HCT116 (cell line): ENCODE measurements around the gene C10orf143. TPM values are rescaled to one million over a fixed set of nuclear protein-coding genes. Genes with fewer than 3 reads are reported as not detected.

ENCODE experiments used
- ATAC-seq: fragments of 200-7000 bp; cut with Tn5 transposase; 2 replicates; pipeline ENCODE4 v1.9.1; 2020; ENCODE audit warnings: mild to moderate bottlenecking, moderate library complexity
- BruUV-seq: library from RNA; stranded (reverse); fragments of 400-500 nt; replicated peaks from 2 replicates; lab custom pipeline; 2021; lab: Mats Ljungman, UMichigan
- CTCF ChIA-PET: fragments of 300-600 bp; sonication (Branson Sonifier 250); formaldehyde crosslinking; loops from one replicate; lab custom pipeline; 2021; ENCODE audit warnings: antibody characterized with exemption; lab: Charles Lee
- POLR2A ChIA-PET: fragments of 300-600, 350-600 bp; sonication (Branson Sonifier 250); formaldehyde crosslinking; loops from one replicate; lab custom pipeline; 2021; ENCODE audit warnings: antibody characterized with exemption; lab: Charles Lee
- RAD21 ChIA-PET, 2 experiments: fragments of 300-600 bp; sonication (Branson Sonifier 250); formaldehyde crosslinking; loops; one replicate each; lab custom pipeline; 2023; ENCODE audit warnings: low total read pairs in 2 of 2; ENCODE audit not compliant: uncharacterized antibody in 2 of 2, unreplicated experiment in 2 of 2, low non-redundant PET in 1 of 2; lab: Charles Lee
- DNase-seq: peaks from one replicate; pipeline ENCODE4 v3.0.0-alpha.2; 2010; ENCODE audit warnings: low read depth, low spot score
- H2AFZ ChIP-seq: fragments of 200-600 bp; shearing (Covaris generic), sonication (generic); 2 replicates; pipeline ENCODE4 v1.6.1; 2017; ENCODE audit warnings: low read depth, mixed run types, mixed read lengths, antibody characterized with exemption, low read length; ENCODE audit not compliant: poor library complexity, severe bottlenecking
- H3K27ac ChIP-seq: 2 replicates; pipeline ENCODE4 v1.5.1; 2012; ENCODE audit warnings: low read depth, low read length
- H3K27me3 ChIP-seq: fragments of 200-600 bp; sonication (generic); 2 replicates; pipeline ENCODE4 v1.6.1; 2016; ENCODE audit warnings: mixed run types, low read length, mixed read lengths; ENCODE audit not compliant: insufficient read depth
- H3K36me3 ChIP-seq, 2 experiments: fragments of 200-500 bp in 1 of 2; fragments of 200-600 bp in 1 of 2; sonication (Bioruptor generic) in 1 of 2; sonication (generic) in 1 of 2; 2 replicates each; pipeline versions ENCODE4 v1.5.1 to v1.6.1; 2014 to 2016; ENCODE audit warnings: low read length in 2 of 2, inconsistent platforms in 1 of 2, mixed read lengths in 1 of 2, mixed run types in 1 of 2; ENCODE audit not compliant: insufficient read depth in 2 of 2, control insufficient read depth in 1 of 2
- H3K4me1 ChIP-seq, 2 experiments: fragments of 200-600 bp in 1 of 2; sonication (generic) in 1 of 2; 2 replicates each; pipeline versions ENCODE4 v1.5.1 to v1.6.1; 2012 to 2017; ENCODE audit warnings: low read length in 2 of 2, inconsistent platforms in 1 of 2, mild to moderate bottlenecking in 1 of 2, mixed read lengths in 1 of 2, mixed run types in 1 of 2, moderate library complexity in 1 of 2; ENCODE audit not compliant: insufficient read depth in 2 of 2, control insufficient read depth in 1 of 2
- H3K4me2 ChIP-seq: fragments of 200-600 bp; sonication (generic); 2 replicates; pipeline ENCODE4 v1.6.1; 2017; ENCODE audit warnings: mixed run types, low read length, mixed read lengths
- H3K4me3 ChIP-seq, 2 experiments: fragments of 200-600 bp in 1 of 2; sonication (generic) in 1 of 2; replicated peaks in 1 of 2; 2 replicates each; pipeline ENCODE4 v1.5.1; 2011 to 2016; ENCODE audit warnings: low read length in 2 of 2, control low read depth in 1 of 2, low read depth in 1 of 2, mild to moderate bottlenecking in 1 of 2, mixed read lengths in 1 of 2, mixed run types in 1 of 2
- H3K79me2 ChIP-seq: fragments of 200-600 bp; sonication (generic); 2 replicates; pipeline ENCODE4 v1.6.1; 2017; ENCODE audit warnings: mild to moderate bottlenecking, mixed run types, low read length, moderate library complexity, mixed read lengths; ENCODE audit not compliant: insufficient read depth
- H3K9ac ChIP-seq: fragments of 200-600 bp; sonication (generic); 2 replicates; pipeline ENCODE4 v1.6.1; 2016; ENCODE audit warnings: low read length, mixed read lengths
- H3K9me2 ChIP-seq: fragments of 200-600 bp; sonication (generic), shearing (Covaris generic); 2 replicates; pipeline ENCODE4 v1.6.1; 2017; ENCODE audit warnings: mixed run types, mild to moderate bottlenecking, moderate library complexity; ENCODE audit not compliant: insufficient read depth
- H3K9me3 ChIP-seq, 2 experiments: fragments of 200-500 bp in 1 of 2; fragments of 200-600 bp in 1 of 2; sonication (Bioruptor generic) in 1 of 2; sonication (generic) in 1 of 2; 2 replicates each; pipeline ENCODE4 v1.6.1; 2014 to 2017; ENCODE audit warnings: low read length in 2 of 2, mixed read lengths in 2 of 2, inconsistent platforms in 1 of 2, low read depth in 1 of 2, mild to moderate bottlenecking in 1 of 2, mixed run types in 1 of 2, moderate library complexity in 1 of 2; ENCODE audit not compliant: control insufficient read depth in 1 of 2, insufficient read depth in 1 of 2
- H4K20me1 ChIP-seq: fragments of 200-600 bp; sonication (generic), shearing (Covaris generic); 2 replicates; pipeline ENCODE4 v1.6.1; 2017; ENCODE audit warnings: mixed run types, mild to moderate bottlenecking, moderate library complexity; ENCODE audit not compliant: insufficient read depth
- CEBPB ChIP-seq: IDR thresholded peaks from 2 replicates; pipeline ENCODE4 v1.6.1; 2012; ENCODE audit warnings: low read depth
- EZH2 ChIP-seq: fragments of 200-600 bp; sonication (generic); IDR thresholded peaks from 2 replicates; pipeline ENCODE4 v1.6.1; 2017; ENCODE audit warnings: antibody characterized with exemption, mixed run types
- FOSL1 ChIP-seq: IDR thresholded peaks from 2 replicates; pipeline ENCODE4 v1.6.1; 2012; ENCODE audit warnings: low read depth
- RAD21 ChIP-seq: IDR thresholded peaks from 2 replicates; pipeline ENCODE4 v1.6.1; 2012; ENCODE audit warnings: low read depth, mild to moderate bottlenecking
- SIN3A ChIP-seq: IDR thresholded peaks from 2 replicates; pipeline ENCODE4 v1.6.1; 2012; ENCODE audit warnings: low read depth
- SP1 ChIP-seq: IDR thresholded peaks from 2 replicates; pipeline ENCODE4 v1.6.1; 2012; ENCODE audit warnings: low read depth
- YY1 ChIP-seq: IDR thresholded peaks from 2 replicates; pipeline ENCODE4 v1.6.1; 2011; ENCODE audit warnings: low read length, low read depth, moderate library complexity, mild to moderate bottlenecking; ENCODE audit not compliant: insufficient replicate concordance; ENCODE audit errors: extremely low read depth
- intact Hi-C: fragments of 100-400 bp; cut with micrococcal nuclease; formaldehyde crosslinking; loops from 2 replicates; pipeline ENCODE4 v1.10.0; 2022
- total RNA-seq: library from RNA; stranded (reverse); gene quantifications from one replicate; pipeline ENCODE4 v1.2.1, GENCODE V29; 2021; ENCODE audit not compliant: unreplicated experiment
- TF ChIP-seq, protein P1 (sequence below), 3 experiments: fragments of 200-600 bp in 1 of 3; sonication (generic) in 1 of 3; IDR thresholded peaks in 2 of 3; conservative IDR thresholded peaks in 1 of 3; 2 replicates each; pipeline ENCODE4 v1.5.1; 2012 to 2017; ENCODE audit warnings: low read depth in 2 of 3, low read length in 2 of 3, antibody characterized with exemption in 1 of 3, borderline replicate concordance in 1 of 3, control low read depth in 1 of 3, mild to moderate bottlenecking in 1 of 3, mixed read lengths in 1 of 3, mixed run types in 1 of 3, moderate library complexity in 1 of 3; ENCODE audit not compliant: insufficient read depth in 1 of 3
- TF ChIP-seq, protein P2 (sequence below): IDR thresholded peaks from 2 replicates; pipeline ENCODE4 v1.6.1; 2012

The C10orf143 gene
- total RNA-seq, 1 experiment from 2014 or later = 0.66 TPM

DNA sequence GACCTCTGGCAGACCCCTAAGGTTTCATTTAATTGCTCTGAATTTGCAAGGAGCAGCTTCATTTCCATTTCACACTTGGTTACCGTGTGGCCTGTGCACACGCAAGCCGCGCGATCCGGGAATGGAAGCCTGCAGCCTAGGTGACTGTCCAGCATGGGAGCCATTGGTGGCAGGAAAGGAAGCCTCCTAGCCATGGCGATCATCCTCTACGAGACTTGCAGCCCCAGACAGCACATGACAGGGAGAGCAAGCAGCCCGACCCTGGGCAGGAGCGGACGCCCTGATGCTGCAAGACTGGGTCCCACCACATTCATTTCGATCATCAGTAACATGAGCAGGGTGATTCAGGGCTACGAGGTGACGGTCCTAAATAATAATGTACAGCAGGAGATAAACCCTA is 33.9 kb downstream of the C10orf143 start:
- no peak for TF ChIP-seq YY1
- no peak for TF ChIP-seq SIN3A
- no peak for TF ChIP-seq SP1
- TF ChIP-seq EZH2 = no peak
- TF ChIP-seq, protein P1, sequence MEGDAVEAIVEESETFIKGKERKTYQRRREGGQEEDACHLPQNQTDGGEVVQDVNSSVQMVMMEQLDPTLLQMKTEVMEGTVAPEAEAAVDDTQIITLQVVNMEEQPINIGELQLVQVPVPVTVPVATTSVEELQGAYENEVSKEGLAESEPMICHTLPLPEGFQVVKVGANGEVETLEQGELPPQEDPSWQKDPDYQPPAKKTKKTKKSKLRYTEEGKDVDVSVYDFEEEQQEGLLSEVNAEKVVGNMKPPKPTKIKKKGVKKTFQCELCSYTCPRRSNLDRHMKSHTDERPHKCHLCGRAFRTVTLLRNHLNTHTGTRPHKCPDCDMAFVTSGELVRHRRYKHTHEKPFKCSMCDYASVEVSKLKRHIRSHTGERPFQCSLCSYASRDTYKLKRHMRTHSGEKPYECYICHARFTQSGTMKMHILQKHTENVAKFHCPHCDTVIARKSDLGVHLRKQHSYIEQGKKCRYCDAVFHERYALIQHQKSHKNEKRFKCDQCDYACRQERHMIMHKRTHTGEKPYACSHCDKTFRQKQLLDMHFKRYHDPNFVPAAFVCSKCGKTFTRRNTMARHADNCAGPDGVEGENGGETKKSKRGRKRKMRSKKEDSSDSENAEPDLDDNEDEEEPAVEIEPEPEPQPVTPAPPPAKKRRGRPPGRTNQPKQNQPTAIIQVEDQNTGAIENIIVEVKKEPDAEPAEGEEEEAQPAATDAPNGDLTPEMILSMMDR (IDR thresholded peaks at IDR 0.05 in 2 of 3, conservative IDR thresholded peaks at IDR 0.05 in 1 of 3; ENCODE audit: borderline replicate concordance in 1 of 3, insufficient read depth in 1 of 3, low read depth in 2 of 3, low read length in 2 of 3) = no peak
- TF ChIP-seq FOSL1 = no peak
- no peak for TF ChIP-seq RAD21
- TF ChIP-seq, protein P2, sequence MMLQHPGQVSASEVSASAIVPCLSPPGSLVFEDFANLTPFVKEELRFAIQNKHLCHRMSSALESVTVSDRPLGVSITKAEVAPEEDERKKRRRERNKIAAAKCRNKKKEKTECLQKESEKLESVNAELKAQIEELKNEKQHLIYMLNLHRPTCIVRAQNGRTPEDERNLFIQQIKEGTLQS = no peak
- H3K9me3 ChIP-seq = no peaks in the 10 kb centered on the region
- H4K20me1 ChIP-seq = no peaks in the 10 kb centered on the region
- ChIA-PET POLR2A (no interaction called here), CTCF (no interaction called here), RAD21 (no interaction called here)
- no peak for ATAC-seq
- no peak overlapping the region for H3K4me3 ChIP-seq
- H3K4me1 ChIP-seq = no peaks in the 10 kb centered on the region
- intact Hi-C loops = no loop called here
- no peaks in the 10 kb centered on the region for H3K36me3 ChIP-seq
- no peak overlapping the region for H3K27ac ChIP-seq
- H3K4me2 ChIP-seq = no peak overlapping the region
- no peaks in the 10 kb centered on the region for H3K9me2 ChIP-seq
- no peak overlapping the region for H2AFZ ChIP-seq
- no TSS peak for BruUV-seq
- no peaks in the 10 kb centered on the region for H3K79me2 ChIP-seq
- no peak overlapping the region for H3K9ac ChIP-seq
- H3K27me3 ChIP-seq = no peaks in the 10 kb centered on the region
- no peak for DNase-seq

DNA sequence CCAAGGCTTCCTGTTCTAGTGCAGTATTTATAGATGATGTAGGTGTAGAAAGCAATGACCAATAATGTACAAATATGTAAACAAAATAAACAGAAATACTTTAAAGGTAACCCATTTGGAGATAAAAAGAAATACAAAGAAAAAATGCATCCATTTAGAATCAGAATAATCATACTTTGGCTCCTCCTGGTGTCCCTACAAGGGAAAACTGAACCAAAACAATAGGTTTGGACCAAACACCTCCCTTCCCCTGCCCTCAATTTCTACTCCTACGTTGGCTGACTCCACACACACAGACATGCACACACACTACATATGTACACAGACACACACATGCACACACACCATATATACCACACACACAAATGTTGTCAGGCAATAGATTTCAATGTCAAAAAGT is 36.0 kb downstream of the C10orf143 start:
- no peak for DNase-seq
- Histone ChIP-seq H3K4me2 (no peak overlapping the region), H3K4me3 (no peak overlapping the region), H3K9ac (no peak overlapping the region), H4K20me1 (no peaks in the 10 kb centered on the region), H3K4me1 (no peaks in the 10 kb centered on the region), H3K9me2 (no peaks in the 10 kb centered on the region), H3K79me2 (no peaks in the 10 kb centered on the region), H3K9me3 (no peaks in the 10 kb centered on the region), H3K27me3 (no peaks in the 10 kb centered on the region), H2AFZ (no peak overlapping the region), H3K36me3 (no peaks in the 10 kb centered on the region), H3K27ac (no peak overlapping the region)
- ChIA-PET POLR2A (no interaction called here), RAD21 (no interaction called here), CTCF (no interaction called here)
- intact Hi-C loops = no loop called here
- TF ChIP-seq CEBPB (no peak), YY1 (no peak), EZH2 (no peak), RAD21 (peak; percentile 19; the same call in 1 of the 2 replicates)
- TF ChIP-seq, protein P1 (IDR thresholded peaks at IDR 0.05 in 2 of 3, conservative IDR thresholded peaks at IDR 0.05 in 1 of 3; ENCODE audit: borderline replicate concordance in 1 of 3, insufficient read depth in 1 of 3, low read depth in 2 of 3, low read length in 2 of 3) = no peak
- no peak for ATAC-seq
- BruUV-seq = no TSS peak
